B cell (primary cell): ENCODE data around the gene ZNF598. TPM values are rescaled to one million over a fixed set of nuclear protein-coding genes. Genes with fewer than 3 reads are reported as not detected.

Experiments
- ATAC-seq: fragments of 200-7000 bp; cut with Tn5 transposase; one replicate; pipeline ENCODE4 v1.10.0; 2021; ENCODE audit warnings: low read depth, mild to moderate bottlenecking, moderate number of reproducible peaks, moderate library complexity
- CTCF ChIA-PET: fragments of 350-600 bp; sonication (Branson Sonifier 250); formaldehyde crosslinking; loops from one replicate; lab custom pipeline; 2021; ENCODE audit warnings: antibody characterized with exemption, inconsistent platforms; lab: Charles Lee
- POLR2A ChIA-PET: fragments of 350-600 bp; sonication (Branson Sonifier 250); formaldehyde crosslinking; loops from one replicate; lab custom pipeline; 2021; ENCODE audit warnings: antibody characterized with exemption; lab: Charles Lee
- DNase-seq: peaks from one replicate; pipeline ENCODE4 v3.0.0; 2013
- H2AFZ ChIP-seq: 2 replicates; pipeline ENCODE4 v1.6.1; 2012; ENCODE audit warnings: mild to moderate bottlenecking, low read depth, low read length; ENCODE audit not compliant: insufficient read depth, poor library complexity, severe bottlenecking
- H3K27ac ChIP-seq, 2 donors: 1 replicate in 1 of 2; 2 replicates in 1 of 2; pipeline ENCODE4 v1.5.1; 2012 to 2013; ENCODE audit warnings: low read length in 2 of 2, mild to moderate bottlenecking in 2 of 2, moderate library complexity in 1 of 2
- H3K27me3 ChIP-seq, 4 experiments: fragments of 200-600 bp in 1 of 4; sonication (generic) in 1 of 4; replicated peaks in 1 of 4; 1 replicate in 2 of 4; 2 replicates in 2 of 4; pipeline versions ENCODE4 v1.6.1 to v1.7.0; 2013 to 2016; ENCODE audit warnings: low read length in 3 of 4, mild to moderate bottlenecking in 2 of 4, mixed read lengths in 1 of 4, moderate library complexity in 1 of 4; ENCODE audit not compliant: insufficient read depth in 4 of 4, control insufficient read depth in 3 of 4; ENCODE audit errors: control extremely low read depth in 1 of 4
- H3K36me3 ChIP-seq, 2 experiments: replicated peaks in 1 of 2; 1 replicate in 1 of 2; 2 replicates in 1 of 2; pipeline versions ENCODE4 v1.6.1 to v1.7.1; 2013; ENCODE audit warnings: low read length in 1 of 2; ENCODE audit not compliant: insufficient read depth in 2 of 2, control insufficient read depth in 1 of 2; ENCODE audit errors: control extremely low read depth in 1 of 2, extremely low read depth in 1 of 2
- H3K4me1 ChIP-seq, 2 donors: fragments of 200-600 bp in 1 of 2; sonication (generic) in 1 of 2; 1 replicate in 1 of 2; 2 replicates in 1 of 2; pipeline versions ENCODE4 v1.5.1 to v1.6.1; 2013 to 2017; ENCODE audit warnings: low read length in 2 of 2; ENCODE audit not compliant: control insufficient read depth in 2 of 2, insufficient read depth in 2 of 2
- H3K4me2 ChIP-seq: replicated peaks from 2 replicates; pipeline ENCODE3; 2012; ENCODE audit warnings: mild to moderate bottlenecking, low read depth, low read length; ENCODE audit not compliant: poor library complexity, severe bottlenecking
- H3K4me3 ChIP-seq, 5 experiments: fragments of 200-600 bp in 1 of 5; sonication (generic) in 1 of 5; 1 replicate in 3 of 5; 2 replicates in 2 of 5; pipeline versions ENCODE4 v1.5.1 to v1.7.0; 2011 to 2016; ENCODE audit warnings: low read length in 4 of 5, mild to moderate bottlenecking in 4 of 5, low read depth in 2 of 5, control low read depth in 1 of 5, moderate library complexity in 1 of 5; ENCODE audit not compliant: insufficient read depth in 1 of 5; ENCODE audit errors: control extremely low read depth in 1 of 5, extremely low read depth in 1 of 5
- H3K79me2 ChIP-seq: fragments of 200-600 bp; sonication (generic); one replicate; pipeline ENCODE4 v1.6.0; 2016; ENCODE audit warnings: low read length; ENCODE audit not compliant: control insufficient read depth, insufficient read depth
- H3K9ac ChIP-seq: fragments of 200-600 bp; sonication (generic); 2 replicates; pipeline ENCODE4 v1.6.1; 2017; ENCODE audit warnings: mild to moderate bottlenecking, low read length, moderate library complexity
- H3K9me3 ChIP-seq, 3 donors: one replicate each; pipeline versions ENCODE4 v1.6.1 to v1.7.1; 2013; ENCODE audit warnings: low read length in 2 of 3; ENCODE audit not compliant: control insufficient read depth in 2 of 3, insufficient read depth in 1 of 3; ENCODE audit errors: control extremely low read depth in 1 of 3
- H4K20me1 ChIP-seq: 2 replicates; pipeline ENCODE4 v1.6.0; 2012; ENCODE audit warnings: mild to moderate bottlenecking, low read length; ENCODE audit not compliant: insufficient read depth, control insufficient read depth, poor library complexity, severe bottlenecking
- H3K27ac Mint-ChIP-seq: one replicate; pipeline ENCODE4 v1.8.0; 2021; ENCODE audit warnings: mixed read lengths
- H3K27me3 Mint-ChIP-seq: one replicate; pipeline ENCODE4 v1.8.0; 2021; ENCODE audit warnings: mixed read lengths
- H3K4me1 Mint-ChIP-seq: one replicate; pipeline ENCODE4 v1.8.0; 2021; ENCODE audit warnings: mixed read lengths
- H3K4me3 Mint-ChIP-seq: one replicate; pipeline ENCODE4 v1.8.0; 2021; ENCODE audit warnings: mixed read lengths
- H3K9me3 Mint-ChIP-seq: one replicate; pipeline ENCODE4 v1.8.0; 2022; ENCODE audit warnings: mixed read lengths; ENCODE audit not compliant: insufficient read depth
- EZH2 ChIP-seq: IDR thresholded peaks from 2 replicates; pipeline ENCODE4 v1.6.1; 2012; ENCODE audit warnings: borderline replicate concordance, low read depth, mild to moderate bottlenecking, moderate library complexity, low read length; ENCODE audit not compliant: insufficient read depth, poor library complexity, severe bottlenecking
- WGBS: methylation state at CpG from one replicate; pipeline ENCODE4 v1.1.5; 2013; ENCODE audit warnings: missing lambda C conversion rate; ENCODE audit not compliant: insufficient coverage; 5-methylcytosine and 5-hydroxymethylcytosine counted together
- intact Hi-C: fragments of 100-400 bp; cut with micrococcal nuclease; formaldehyde crosslinking; loops from one replicate; pipeline ENCODE4 v1.10.0; 2022
- polyA plus RNA-seq: library from polyadenylated mRNA; depleted of rRNA; stranded (reverse); fragments of >200 nt; gene quantifications from 2 replicates; pipeline ENCODE4 v1.2.3, GENCODE V29; 2012
- total RNA-seq, 2 donors: library from RNA; stranded (reverse); fragments of 120-200 nt in 1 of 2; gene quantifications; 1 replicate in 1 of 2; 2 replicates in 1 of 2; pipeline versions ENCODE4 v1.2.3 to v1.2.4, GENCODE V29; 2013 to 2022
- TF ChIP-seq, protein P1 (sequence below): fragments of 200-600 bp; IDR thresholded peaks from one replicate; pipeline ENCODE4 v1.8.0; 2022; ENCODE audit warnings: antibody characterized with exemption, mild to moderate bottlenecking

Gene ZNF598
- total and polyA plus RNA-seq, 2 donors (not counting 1 experiment from before 2014, with no cell fraction given): 49.5 to 61.5 TPM

- Mint-ChIP-seq H3K4me1 (peaks cover 21% of the 10 kb centered on the region), H3K27me3 (no peaks in the 10 kb centered on the region), H3K9me3 (no peaks in the 10 kb centered on the region), H3K4me3 (no peak overlapping the region), H3K27ac (no peak overlapping the region)
- H3K27me3 ChIP-seq: peaks cover 0 to 42% (median 7%) of the 10 kb centered on the region in 4 experiments
- peaks cover 9 to 31% of the 10 kb centered on the region in 2 donors for H3K4me1 ChIP-seq
- peaks cover 40% of the 10 kb centered on the region for H3K79me2 ChIP-seq
- no peak overlapping the region for H3K9ac ChIP-seq
- no peak overlapping the region for H2AFZ ChIP-seq
- H3K4me3 ChIP-seq: no peak overlapping the region
- peaks cover 0 to 6% (median 0%) of the 10 kb centered on the region in 3 donors for H3K9me3 ChIP-seq
- CTCF ChIA-PET: no interaction called here
- intact Hi-C loops: no loop called here
- TF ChIP-seq EZH2: no peak
- TF ChIP-seq, protein P1, sequence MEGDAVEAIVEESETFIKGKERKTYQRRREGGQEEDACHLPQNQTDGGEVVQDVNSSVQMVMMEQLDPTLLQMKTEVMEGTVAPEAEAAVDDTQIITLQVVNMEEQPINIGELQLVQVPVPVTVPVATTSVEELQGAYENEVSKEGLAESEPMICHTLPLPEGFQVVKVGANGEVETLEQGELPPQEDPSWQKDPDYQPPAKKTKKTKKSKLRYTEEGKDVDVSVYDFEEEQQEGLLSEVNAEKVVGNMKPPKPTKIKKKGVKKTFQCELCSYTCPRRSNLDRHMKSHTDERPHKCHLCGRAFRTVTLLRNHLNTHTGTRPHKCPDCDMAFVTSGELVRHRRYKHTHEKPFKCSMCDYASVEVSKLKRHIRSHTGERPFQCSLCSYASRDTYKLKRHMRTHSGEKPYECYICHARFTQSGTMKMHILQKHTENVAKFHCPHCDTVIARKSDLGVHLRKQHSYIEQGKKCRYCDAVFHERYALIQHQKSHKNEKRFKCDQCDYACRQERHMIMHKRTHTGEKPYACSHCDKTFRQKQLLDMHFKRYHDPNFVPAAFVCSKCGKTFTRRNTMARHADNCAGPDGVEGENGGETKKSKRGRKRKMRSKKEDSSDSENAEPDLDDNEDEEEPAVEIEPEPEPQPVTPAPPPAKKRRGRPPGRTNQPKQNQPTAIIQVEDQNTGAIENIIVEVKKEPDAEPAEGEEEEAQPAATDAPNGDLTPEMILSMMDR: no peak
- WGBS: 97% methylated on average over 31 of the region's 33 CpGs
- peaks cover 0 to 42% of the 10 kb centered on the region in 2 experiments for H3K36me3 ChIP-seq
- H3K4me2 ChIP-seq: no peak overlapping the region
- DNase-seq: no peak
- H4K20me1 ChIP-seq: peaks cover 48% of the 10 kb centered on the region
- POLR2A ChIA-PET: interaction anchor here (0.5 to 1.8 kb wide), 2 partner anchors 11 to 36 kb away, joined by 5 to 7 read pairs; partner anchors contain the start of gene RPS2
- H3K27ac ChIP-seq: no peak overlapping the region
- no peak for ATAC-seq
Measured at GRCh38 chr16:1975432-1976215, 34.0 kb downstream of the ZNF598 start.
